Neural cell (in vitro differentiated cells): ENCODE measurements around the gene CEP85. TPM values are rescaled to one million over a fixed set of nuclear protein-coding genes. Genes with fewer than 3 reads are reported as not detected.

Experiments
- H2AFZ ChIP-seq: fragments of 200-600, 300-800 bp; sonication (generic), shearing (Covaris generic); 2 replicates; pipeline ENCODE4 v1.6.0; 2014; ENCODE audit warnings: low read depth, mild to moderate bottlenecking, antibody characterized with exemption, low read length, moderate library complexity
- H3F3A ChIP-seq: fragments of 200-600 bp; shearing (Covaris generic); 2 replicates; pipeline ENCODE4 v1.6.1; 2016; ENCODE audit warnings: mild to moderate bottlenecking, moderate library complexity, mixed read lengths, antibody characterized with exemption, low read length; ENCODE audit not compliant: insufficient read depth, poor library complexity, severe bottlenecking
- H3K27ac ChIP-seq: fragments of 200-600, 300-800 bp; sonication (generic), shearing (Covaris generic); 2 replicates; pipeline ENCODE4 v1.5.1; 2014; ENCODE audit warnings: mild to moderate bottlenecking, low read length, moderate library complexity
- H3K27me3 ChIP-seq: fragments of 300-800, 200-600 bp; sonication (generic), shearing (Covaris generic); 2 replicates; pipeline ENCODE4 v1.6.0; 2014; ENCODE audit warnings: mild to moderate bottlenecking, low read depth, low read length, moderate library complexity; ENCODE audit not compliant: insufficient read depth
- H3K36me3 ChIP-seq: fragments of 300-800, 200-600 bp; sonication (generic), shearing (Covaris generic); 2 replicates; pipeline ENCODE4 v1.5.1; 2014; ENCODE audit warnings: mild to moderate bottlenecking, antibody characterized with exemption, low read length, moderate library complexity; ENCODE audit not compliant: insufficient read depth
- H3K4me2 ChIP-seq: fragments of 300-800, 200-600 bp; sonication (generic), shearing (Covaris generic); 2 replicates; pipeline ENCODE4 v1.6.0; 2014; ENCODE audit warnings: mild to moderate bottlenecking, low read length
- H3K4me3 ChIP-seq: fragments of 300-800, 200-600 bp; sonication (generic), shearing (Covaris generic); 2 replicates; pipeline ENCODE4 v1.5.1; 2014; ENCODE audit warnings: mild to moderate bottlenecking, low read length, moderate library complexity
- H3K79me2 ChIP-seq: fragments of 200-600 bp; shearing (Covaris generic); replicated peaks from 2 replicates; pipeline ENCODE4 v1.6.0; 2014; ENCODE audit warnings: mild to moderate bottlenecking, low read length, moderate library complexity; ENCODE audit not compliant: insufficient read depth
- H3K9ac ChIP-seq: fragments of 300-800, 200-600 bp; sonication (generic), shearing (Covaris generic); 2 replicates; pipeline ENCODE4 v1.6.1; 2016; ENCODE audit warnings: mild to moderate bottlenecking, low read length, mixed read lengths
- H3K9me2 ChIP-seq: fragments of 200-600 bp; shearing (Covaris generic); 2 replicates; pipeline ENCODE4 v1.6.1; 2016; ENCODE audit warnings: mild to moderate bottlenecking, low read length, mixed read lengths; ENCODE audit not compliant: insufficient read depth
- H3K9me3 ChIP-seq: fragments of 200-600, 300-800 bp; sonication (generic), shearing (Covaris generic); 2 replicates; pipeline ENCODE4 v1.6.1; 2016; ENCODE audit warnings: mild to moderate bottlenecking, mixed run types, low read length, moderate library complexity, mixed read lengths
- H4K20me1 ChIP-seq: fragments of 200-600 bp; shearing (Covaris generic); 2 replicates; pipeline ENCODE4 v1.6.1; 2016; ENCODE audit warnings: mild to moderate bottlenecking, mixed run types; ENCODE audit not compliant: insufficient read depth
- CTCF ChIP-seq: fragments of 450-650 bp; IDR thresholded peaks from 2 replicates; pipeline ENCODE4 v1.5.1; 2014; ENCODE audit warnings: antibody characterized with exemption, mild to moderate bottlenecking, moderate library complexity; ENCODE audit not compliant: poor library complexity, severe bottlenecking
- EP300 ChIP-seq: fragments of 450-650 bp; conservative IDR thresholded peaks from 2 replicates; pipeline ENCODE4 v1.6.1; 2014; ENCODE audit warnings: antibody characterized with exemption, mild to moderate bottlenecking, moderate library complexity; ENCODE audit not compliant: poor library complexity, severe bottlenecking
- MXI1 ChIP-seq: fragments of 450-650 bp; conservative IDR thresholded peaks from 2 replicates; pipeline ENCODE4 v1.6.1; 2014; ENCODE audit warnings: antibody characterized with exemption, mild to moderate bottlenecking; ENCODE audit not compliant: poor library complexity, severe bottlenecking
- POLR2AphosphoS5 ChIP-seq: IDR thresholded peaks from 2 replicates; pipeline ENCODE4 v1.6.1; 2012
- RAD21 ChIP-seq: fragments of 450-650 bp; conservative IDR thresholded peaks from 2 replicates; pipeline ENCODE4 v1.6.1; 2014; ENCODE audit warnings: antibody characterized with exemption, mild to moderate bottlenecking, moderate library complexity
- REST ChIP-seq: IDR thresholded peaks from 2 replicates; pipeline ENCODE4 v1.6.1; 2012; ENCODE audit warnings: borderline replicate concordance
- SMC3 ChIP-seq: fragments of 450-650 bp; conservative IDR thresholded peaks from 2 replicates; pipeline ENCODE4 v1.6.1; 2014; ENCODE audit warnings: antibody characterized with exemption, mild to moderate bottlenecking, moderate library complexity; ENCODE audit not compliant: poor library complexity
- TAF1 ChIP-seq: IDR thresholded peaks from 2 replicates; pipeline ENCODE4 v1.6.1; 2012; ENCODE audit warnings: low read depth
- polyA plus RNA-seq: library from polyadenylated mRNA; depleted of rRNA; stranded (reverse); fragments of >200 nt; gene quantifications from 2 replicates; pipeline ENCODE4 v1.2.3, GENCODE V29; 2014

The CEP85 gene
- polyA plus RNA-seq, 1 donor from 2014 or later = 20.5 TPM

- Histone ChIP-seq H3K9ac (no peak overlapping the region), H3K4me2 (no peak overlapping the region), H3K4me3 (no peak overlapping the region), H2AFZ (no peak overlapping the region), H3F3A (no peaks in the 10 kb centered on the region), H3K9me3 (no peaks in the 10 kb centered on the region), H3K27me3 (peaks cover 19% of the 10 kb centered on the region), H3K27ac (no peak overlapping the region), H4K20me1 (no peaks in the 10 kb centered on the region), H3K36me3 (no peaks in the 10 kb centered on the region), H3K79me2 (no peaks in the 10 kb centered on the region), H3K9me2 (no peaks in the 10 kb centered on the region)
- TF ChIP-seq RAD21 (no peak), EP300 (no peak), REST (no peak), SMC3 (no peak), CTCF (no peak), MXI1 (no peak), TAF1 (no peak), POLR2AphosphoS5 (no peak)
Observed at GRCh38 chr1:26221094-26221493, 12.9 kb upstream of the CEP85 start.

GRCh38 chr1:26224606-26225005 lies 9.4 kb upstream of the CEP85 start:
- H3K9ac ChIP-seq = no peak overlapping the region
- TF ChIP-seq POLR2AphosphoS5 = no peak
- no peak for TF ChIP-seq EP300
- TF ChIP-seq CTCF = no peak
- TF ChIP-seq TAF1 = no peak
- no peak for TF ChIP-seq RAD21
- no peaks in the 10 kb centered on the region for H3K9me2 ChIP-seq
- H3F3A ChIP-seq = no peaks in the 10 kb centered on the region
- H3K4me2 ChIP-seq = no peak overlapping the region
- H2AFZ ChIP-seq = no peak overlapping the region
- H3K36me3 ChIP-seq = no peaks in the 10 kb centered on the region
- no peaks in the 10 kb centered on the region for H4K20me1 ChIP-seq
- H3K4me3 ChIP-seq = no peak overlapping the region
- no peaks in the 10 kb centered on the region for H3K9me3 ChIP-seq
- H3K27me3 ChIP-seq = peaks cover 24% of the 10 kb centered on the region
- H3K79me2 ChIP-seq = no peaks in the 10 kb centered on the region
- H3K27ac ChIP-seq = no peak overlapping the region
